DOHH2 (cell line): ENCODE results near the gene GSG1.

Experiments
- EZH2phosphoT487 ChIP-seq: fragments of 200-600 bp; sonication (generic); IDR thresholded peaks from 2 replicates; pipeline ENCODE4 v1.6.1; 2017; ENCODE audit warnings: borderline replicate concordance, mild to moderate bottlenecking, antibody characterized with exemption, low read length, moderate library complexity, mixed read lengths
- TF ChIP-seq, protein P1 (sequence below): fragments of 200-600 bp; sonication (generic); IDR thresholded peaks from one replicate; pipeline ENCODE4 v1.5.1; 2014; ENCODE audit warnings: antibody characterized with exemption, mild to moderate bottlenecking, low read depth, low read length; ENCODE audit not compliant: poor library complexity, severe bottlenecking

DNA sequence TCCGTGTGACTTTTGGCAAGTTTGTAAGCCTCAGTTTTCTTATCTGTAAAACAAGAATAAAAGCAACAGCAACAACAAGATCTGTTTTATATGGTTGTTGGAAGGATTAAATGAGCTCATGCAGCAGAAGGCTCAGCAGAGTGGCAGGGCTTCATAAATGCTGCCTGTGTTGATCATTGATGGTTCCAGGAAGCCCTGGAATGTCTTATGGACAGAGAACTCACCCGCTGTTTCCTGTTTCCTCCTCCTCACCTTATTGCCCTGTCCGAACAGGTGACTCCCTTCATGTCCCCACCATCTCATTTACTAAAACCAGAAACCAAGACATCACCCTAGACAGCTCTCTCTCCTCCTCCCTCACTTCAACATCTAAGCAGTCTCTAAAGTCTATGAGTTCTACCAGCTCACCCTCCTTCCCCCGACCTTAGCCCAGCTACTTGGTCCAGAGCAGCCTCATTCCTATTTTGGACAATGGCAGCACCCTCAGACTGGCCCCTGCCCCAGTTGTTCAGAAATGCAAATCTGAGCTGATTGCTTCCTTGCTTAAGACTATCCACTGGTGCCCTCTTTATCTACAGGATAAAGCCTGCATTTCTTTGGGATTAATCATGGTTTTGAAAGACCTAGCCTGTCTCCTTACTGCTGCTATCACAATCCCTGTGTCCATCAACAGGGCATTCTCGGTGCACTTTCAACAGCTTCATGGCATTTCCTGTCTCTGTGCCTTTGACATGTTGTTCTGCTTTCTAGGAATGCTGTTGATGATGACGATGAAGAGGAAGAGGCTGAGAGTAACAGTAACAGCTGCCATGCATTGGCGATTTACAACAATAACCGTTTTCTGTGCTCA, 21.4 kb upstream of the GSG1 start:
- TF ChIP-seq, protein P1, sequence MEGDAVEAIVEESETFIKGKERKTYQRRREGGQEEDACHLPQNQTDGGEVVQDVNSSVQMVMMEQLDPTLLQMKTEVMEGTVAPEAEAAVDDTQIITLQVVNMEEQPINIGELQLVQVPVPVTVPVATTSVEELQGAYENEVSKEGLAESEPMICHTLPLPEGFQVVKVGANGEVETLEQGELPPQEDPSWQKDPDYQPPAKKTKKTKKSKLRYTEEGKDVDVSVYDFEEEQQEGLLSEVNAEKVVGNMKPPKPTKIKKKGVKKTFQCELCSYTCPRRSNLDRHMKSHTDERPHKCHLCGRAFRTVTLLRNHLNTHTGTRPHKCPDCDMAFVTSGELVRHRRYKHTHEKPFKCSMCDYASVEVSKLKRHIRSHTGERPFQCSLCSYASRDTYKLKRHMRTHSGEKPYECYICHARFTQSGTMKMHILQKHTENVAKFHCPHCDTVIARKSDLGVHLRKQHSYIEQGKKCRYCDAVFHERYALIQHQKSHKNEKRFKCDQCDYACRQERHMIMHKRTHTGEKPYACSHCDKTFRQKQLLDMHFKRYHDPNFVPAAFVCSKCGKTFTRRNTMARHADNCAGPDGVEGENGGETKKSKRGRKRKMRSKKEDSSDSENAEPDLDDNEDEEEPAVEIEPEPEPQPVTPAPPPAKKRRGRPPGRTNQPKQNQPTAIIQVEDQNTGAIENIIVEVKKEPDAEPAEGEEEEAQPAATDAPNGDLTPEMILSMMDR, result no peak
- no peak for TF ChIP-seq EZH2phosphoT487
